Activated gamma-delta T cell treated with anti-CD3 and anti-CD28 coated beads, Interleukin-2, amount 50 U/mL, for 16 hours (primary cell): ENCODE measurements around the gene TNRC6C.

Source experiments
- DNase-seq: peaks from one replicate; pipeline ENCODE4 v3.0.0-alpha.2; 2020; ENCODE audit warnings: low read depth

TNRC6C gene

DNA sequence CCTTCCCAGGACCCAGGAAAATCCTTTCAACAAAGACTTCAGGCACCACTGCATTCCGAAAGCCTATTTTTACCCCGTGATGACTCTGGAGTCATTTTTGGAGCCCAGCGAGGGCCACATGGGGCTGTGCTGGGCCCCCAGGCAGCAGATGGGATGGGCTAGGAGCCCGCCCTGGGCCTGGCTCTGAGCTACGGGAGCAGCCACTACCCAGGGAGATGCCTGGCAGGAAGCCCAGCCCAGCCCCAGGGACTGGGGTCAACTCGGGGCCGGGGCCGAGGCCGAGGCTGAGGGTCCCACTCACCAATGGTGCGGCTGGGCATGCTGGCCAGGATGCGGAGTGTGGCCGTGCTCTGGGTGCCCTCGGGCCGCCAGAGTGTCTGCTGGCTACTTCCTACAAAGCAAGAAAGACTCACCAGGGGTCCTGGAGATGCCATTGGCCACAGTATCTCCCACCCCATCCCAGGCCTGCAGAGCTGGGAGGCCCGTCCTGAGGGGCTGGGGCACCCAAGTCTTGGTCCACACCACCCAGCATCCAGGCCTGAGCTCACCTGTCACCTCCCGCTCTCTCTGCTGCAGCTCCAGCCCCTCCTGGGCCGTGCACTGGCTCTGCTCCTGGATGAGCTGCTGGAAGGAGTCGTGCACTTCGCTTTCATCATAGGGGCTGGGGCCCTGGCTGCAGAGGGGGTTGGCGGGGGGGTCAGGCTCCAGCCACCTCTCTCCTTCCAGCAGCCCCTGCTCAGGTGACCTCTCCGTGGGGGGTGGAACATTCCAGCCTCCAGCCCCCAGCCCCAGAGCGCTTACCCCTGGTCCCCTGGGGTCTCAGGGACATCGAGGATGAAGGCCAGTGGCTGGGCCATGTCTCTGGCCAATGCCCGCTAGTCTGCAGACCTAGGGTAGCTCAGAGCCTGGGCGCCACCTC lies 167.7 kb downstream of the TNRC6C start:
- no peak for DNase-seq

- no peak for DNase-seq
Measured at GRCh38 chr17:78126895-78127238, 168.4 kb downstream of the TNRC6C start.

GRCh38 chr17:78127239-78127887 lies 168.9 kb downstream of the TNRC6C start:
- DNase-seq, result no peak

GRCh38 chr17:78127888-78128550 lies 169.5 kb downstream of the TNRC6C start:
- no peak for DNase-seq

- peak; percentile 54 for DNase-seq
Measured at GRCh38 chr17:78128551-78129350, 170.2 kb downstream of the TNRC6C start, which contains the start of gene TMC6. TSS of gene TMC6 (minus strand) at chr17:78128755. CDS start at chr17:78126832, 1,923 bp downstream.

DNA sequence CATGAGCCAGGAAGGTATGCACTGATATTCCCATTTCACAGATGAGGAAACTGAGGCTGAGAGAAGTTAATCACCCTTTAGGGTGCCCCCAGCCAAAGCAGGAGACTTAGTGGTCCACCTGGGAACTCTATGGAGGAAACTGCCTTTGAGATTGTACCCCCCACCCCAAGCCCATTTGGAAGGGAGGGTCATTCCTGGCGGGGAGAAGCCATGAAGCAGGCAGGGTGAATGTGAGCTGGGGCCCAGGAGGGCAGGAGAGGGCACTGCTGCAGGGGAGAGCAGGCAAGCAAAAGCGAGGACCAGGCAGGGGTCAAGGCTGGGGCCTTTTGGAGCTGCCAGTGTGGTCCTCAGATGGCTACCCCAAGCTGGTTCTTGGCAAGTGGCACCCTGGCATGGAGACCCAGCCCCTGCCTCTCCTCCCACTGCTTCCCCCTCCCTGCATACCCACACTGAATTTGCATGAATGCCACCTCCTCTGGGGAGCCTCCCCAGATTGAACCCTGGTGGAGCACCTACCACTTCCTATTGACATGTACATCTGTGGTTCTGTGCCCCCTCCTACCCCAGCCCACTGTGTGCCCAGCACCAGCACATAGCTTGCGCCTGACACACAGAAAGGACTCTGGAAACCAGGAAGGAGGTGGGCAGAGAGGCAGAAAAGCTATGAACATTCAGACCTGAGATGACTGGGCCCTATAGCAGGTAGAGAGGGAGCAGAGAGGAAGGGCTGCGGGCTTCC lies 171.0 kb downstream of the TNRC6C start:
- DNase-seq, result no peak

DNA sequence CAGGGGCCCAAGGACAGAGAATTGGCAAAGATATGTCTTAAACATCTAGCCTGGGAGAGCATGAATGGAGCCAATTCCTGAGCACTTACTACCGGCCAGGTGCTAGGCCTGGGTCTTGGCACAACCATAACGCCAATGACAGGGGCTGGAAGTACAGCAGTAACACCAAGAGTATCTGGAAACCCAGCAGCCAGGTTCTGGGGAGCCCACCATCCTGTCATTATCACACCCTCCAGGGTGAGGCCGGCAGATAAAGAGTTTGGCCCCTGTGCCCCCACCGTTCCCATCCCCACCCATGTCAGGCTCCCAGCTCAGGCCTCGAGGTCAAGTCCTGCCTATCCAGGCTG lies 171.6 kb downstream of the TNRC6C start:
- DNase-seq, result no peak

- peak; percentile 71 for DNase-seq
Measured at GRCh38 chr17:78130437-78131101, 172.1 kb downstream of the TNRC6C start, which contains the start of gene TMC8. TSS of gene TMC8 (plus strand) at chr17:78130771. CDS start at chr17:78131589, 818 bp downstream.

DNA sequence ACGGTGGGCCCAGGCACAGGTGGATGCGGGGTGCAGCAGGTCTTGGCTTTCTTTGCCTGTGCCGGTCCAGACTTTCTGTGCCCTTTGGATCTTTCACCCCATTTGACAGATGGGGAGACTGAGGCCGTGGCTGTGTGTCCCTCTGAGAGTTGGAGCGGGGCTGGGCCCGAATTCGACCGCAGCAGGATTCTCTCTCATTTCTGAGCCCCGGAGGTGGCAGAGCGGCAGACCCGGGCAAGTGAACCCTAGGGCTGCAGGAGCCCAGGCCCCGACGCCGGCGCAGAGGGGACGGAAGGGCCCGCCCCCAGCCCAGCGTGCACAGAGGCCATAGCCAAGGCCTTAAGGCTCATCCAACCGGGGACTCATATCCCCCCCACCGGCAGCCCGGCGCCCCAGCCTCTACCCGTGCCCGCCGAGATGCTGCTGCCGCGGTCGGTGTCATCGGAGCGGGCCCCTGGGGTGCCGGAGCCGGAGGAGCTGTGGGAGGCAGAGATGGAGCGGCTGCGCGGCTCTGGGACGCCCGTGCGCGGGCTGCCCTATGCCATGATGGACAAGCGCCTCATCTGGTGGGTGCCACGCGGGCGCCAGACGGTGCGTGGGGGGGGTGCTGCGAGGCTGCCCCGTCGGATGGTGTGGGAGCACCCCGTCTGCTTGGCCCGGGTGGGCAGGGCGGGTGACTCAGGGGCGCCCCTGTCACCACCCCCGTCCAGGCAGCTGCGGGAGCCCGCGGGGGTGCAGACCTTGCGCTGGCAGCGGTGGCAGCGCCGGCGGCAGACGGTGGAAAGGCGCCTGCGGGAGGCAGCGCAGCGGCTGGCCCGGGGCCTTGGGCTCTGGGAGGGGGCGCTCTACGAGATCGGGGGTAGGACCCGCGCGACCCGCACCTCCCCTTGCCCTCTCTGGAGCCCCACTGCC lies 172.9 kb downstream of the TNRC6C start:
- DNase-seq, result peak; percentile 52

- DNase-seq, result peak; percentile 68
Measured at GRCh38 chr17:78132084-78132676, 173.7 kb downstream of the TNRC6C start.

DNA sequence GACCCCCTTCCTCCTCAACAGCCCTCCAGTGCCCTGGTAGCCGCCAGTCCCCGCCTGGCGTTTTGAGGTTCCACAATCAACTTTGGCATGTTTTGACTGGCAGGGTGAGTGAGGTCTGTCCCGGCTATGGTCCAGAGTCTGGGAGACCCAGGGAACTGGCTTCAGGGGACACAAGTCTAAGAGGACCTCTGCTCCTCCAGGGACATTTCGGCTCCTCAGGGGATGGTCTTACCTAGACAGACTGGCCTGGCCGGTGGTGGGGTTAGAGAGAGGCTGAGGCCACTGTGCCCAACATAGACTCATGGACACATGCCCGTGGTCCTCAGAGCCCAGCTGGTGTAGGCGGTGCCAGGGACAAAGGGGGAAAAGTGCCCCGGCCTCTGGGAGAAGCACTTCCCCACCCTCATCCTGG lies 174.3 kb downstream of the TNRC6C start:
- no peak for DNase-seq

DNA sequence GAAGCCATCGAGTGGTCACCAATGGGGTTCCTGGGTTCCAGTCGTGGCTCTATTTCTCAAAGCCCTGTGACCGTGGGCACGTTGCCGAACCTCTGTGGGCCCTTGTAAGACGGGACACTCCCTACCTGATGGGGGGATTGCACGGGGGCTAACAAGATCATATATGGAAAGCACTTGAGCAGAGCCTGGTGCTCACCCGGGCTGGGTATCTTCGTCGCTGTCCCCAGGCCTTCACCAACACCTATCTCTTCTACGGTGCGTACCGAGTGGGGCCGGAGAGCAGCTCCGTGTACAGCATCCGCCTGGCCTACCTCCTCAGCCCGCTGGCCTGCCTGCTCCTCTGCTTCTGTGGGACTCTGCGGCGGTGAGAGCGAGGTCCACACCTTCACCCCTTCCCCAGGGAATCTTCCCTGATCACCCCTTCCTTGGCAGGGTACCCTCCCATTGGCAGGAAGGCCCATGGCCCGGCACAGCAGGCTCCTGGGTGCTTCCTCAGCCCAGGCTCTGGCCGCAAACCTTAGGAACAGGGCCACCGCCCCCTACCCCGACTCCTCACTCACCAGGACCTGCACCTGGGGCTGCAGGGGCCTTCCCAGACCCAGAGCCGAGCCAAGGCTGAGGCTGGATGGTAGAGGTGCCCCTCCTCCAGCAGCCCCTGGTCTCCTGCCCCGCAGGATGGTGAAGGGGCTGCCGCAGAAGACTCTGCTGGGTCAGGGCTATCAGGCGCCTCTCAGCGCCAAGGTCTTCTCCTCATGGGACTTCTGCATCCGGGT lies 174.9 kb downstream of the TNRC6C start:
- DNase-seq, result no peak

- DNase-seq, result peak; percentile 58
Measured at GRCh38 chr17:78133971-78134898, 175.7 kb downstream of the TNRC6C start.

GRCh38 chr17:78134899-78135385 lies 176.4 kb downstream of the TNRC6C start:
- DNase-seq, result no peak

- no peak for DNase-seq
Measured at GRCh38 chr17:78135858-78136500, 177.5 kb downstream of the TNRC6C start.

- no peak for DNase-seq
Measured at GRCh38 chr17:78137392-78138203, 179.1 kb downstream of the TNRC6C start.
